GM12865 (cell line): Measurements from ENCODE around the gene TEX11.
A peak's percentile ranks its signal among the peaks of the same experiment; 100 is the strongest.
"Not testable (repeated sequence)": the region's sequence is repeated elsewhere in the genome, so short reads cannot be mapped to it uniquely, and the experiment has no call there.

Experiments used
- DNase-seq: peaks from one replicate; pipeline ENCODE4 v3.0.0; 2010; ENCODE audit warnings: low read depth
- H3K4me3 ChIP-seq: 2 replicates; pipeline ENCODE4 v1.5.1; 2011; ENCODE audit warnings: mild to moderate bottlenecking, low read depth, low read length, control low read depth
- TF ChIP-seq, protein P1 (sequence below): IDR thresholded peaks from 2 replicates; pipeline ENCODE4 v1.5.1; 2011; ENCODE audit warnings: low read length, control low read depth, low read depth, inconsistent platforms; ENCODE audit not compliant: insufficient read depth; ENCODE audit errors: missing control alignments

TEX11 gene

GRCh38 chrX:70672326-70672725 lies 236.2 kb downstream of the TEX11 start:
- H3K4me3 ChIP-seq = no peak overlapping the region
- no peak for DNase-seq
- TF ChIP-seq, protein P1, sequence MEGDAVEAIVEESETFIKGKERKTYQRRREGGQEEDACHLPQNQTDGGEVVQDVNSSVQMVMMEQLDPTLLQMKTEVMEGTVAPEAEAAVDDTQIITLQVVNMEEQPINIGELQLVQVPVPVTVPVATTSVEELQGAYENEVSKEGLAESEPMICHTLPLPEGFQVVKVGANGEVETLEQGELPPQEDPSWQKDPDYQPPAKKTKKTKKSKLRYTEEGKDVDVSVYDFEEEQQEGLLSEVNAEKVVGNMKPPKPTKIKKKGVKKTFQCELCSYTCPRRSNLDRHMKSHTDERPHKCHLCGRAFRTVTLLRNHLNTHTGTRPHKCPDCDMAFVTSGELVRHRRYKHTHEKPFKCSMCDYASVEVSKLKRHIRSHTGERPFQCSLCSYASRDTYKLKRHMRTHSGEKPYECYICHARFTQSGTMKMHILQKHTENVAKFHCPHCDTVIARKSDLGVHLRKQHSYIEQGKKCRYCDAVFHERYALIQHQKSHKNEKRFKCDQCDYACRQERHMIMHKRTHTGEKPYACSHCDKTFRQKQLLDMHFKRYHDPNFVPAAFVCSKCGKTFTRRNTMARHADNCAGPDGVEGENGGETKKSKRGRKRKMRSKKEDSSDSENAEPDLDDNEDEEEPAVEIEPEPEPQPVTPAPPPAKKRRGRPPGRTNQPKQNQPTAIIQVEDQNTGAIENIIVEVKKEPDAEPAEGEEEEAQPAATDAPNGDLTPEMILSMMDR = no peak

GRCh38 chrX:70669120-70669519 lies 239.4 kb downstream of the TEX11 start:
- no peak for DNase-seq
- H3K4me3 ChIP-seq = no peak overlapping the region
- TF ChIP-seq, protein P1 = no peak

GRCh38 chrX:70664726-70665125 lies 243.8 kb downstream of the TEX11 start:
- DNase-seq = peak; percentile 22
- H3K4me3 ChIP-seq = no peak overlapping the region
- TF ChIP-seq, protein P1 = peak; percentile 16

DNA sequence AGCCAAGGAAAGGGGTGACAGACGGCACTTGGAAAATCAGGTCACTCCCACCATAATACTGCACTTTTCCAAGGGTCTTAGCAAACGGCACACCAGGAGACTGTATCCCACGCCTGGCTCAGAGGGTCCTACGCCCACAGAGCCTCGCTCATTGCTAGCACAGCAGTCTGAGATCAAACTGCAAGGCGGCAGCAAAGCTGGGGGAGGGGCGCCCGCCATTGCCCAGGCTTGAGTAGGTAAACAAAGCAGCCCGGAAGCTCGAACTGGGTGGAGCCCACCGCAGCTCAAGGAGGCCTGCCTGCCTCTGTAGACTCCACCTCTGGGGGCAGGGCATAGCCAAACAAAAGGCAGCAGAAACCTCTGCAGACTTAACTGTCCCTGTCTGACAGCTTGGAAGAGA lies 247.4 kb downstream of the TEX11 start:
- H3K4me3 ChIP-seq, DNase-seq: not testable (repeated sequence)

- H3K4me3 ChIP-seq, DNase-seq: not testable (repeated sequence)
Observed at GRCh38 chrX:70657546-70657945, 251.0 kb downstream of the TEX11 start.

DNA sequence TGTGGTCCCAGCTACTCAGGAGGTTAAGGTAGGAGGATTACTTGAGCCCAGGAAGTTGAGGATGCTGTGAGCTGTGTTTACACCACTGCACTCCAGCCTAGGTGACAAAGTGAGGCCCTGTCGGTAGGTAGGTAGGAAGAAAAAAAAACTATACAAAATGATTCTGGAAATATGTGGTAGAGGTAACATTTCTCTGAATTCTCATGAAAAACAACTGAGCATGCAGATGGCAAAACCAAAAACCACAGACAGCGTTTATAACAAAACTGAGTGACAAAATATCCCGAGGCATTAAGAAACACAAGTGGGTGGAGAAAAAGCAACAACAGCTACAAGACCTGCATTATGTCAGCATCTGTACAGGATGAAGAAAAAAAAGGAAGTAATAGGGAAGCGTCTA lies 252.2 kb downstream of the TEX11 start:
- H3K4me3 ChIP-seq = no peak overlapping the region
- DNase-seq = no peak
- TF ChIP-seq, protein P1 = no peak

- DNase-seq, H3K4me3 ChIP-seq: not testable (repeated sequence)
Observed at GRCh38 chrX:70647910-70648309, 260.6 kb downstream of the TEX11 start.

GRCh38 chrX:70636218-70636617 lies 272.3 kb downstream of the TEX11 start:
- no peak for DNase-seq
- TF ChIP-seq, protein P1 = no peak
- no peak overlapping the region for H3K4me3 ChIP-seq

DNA sequence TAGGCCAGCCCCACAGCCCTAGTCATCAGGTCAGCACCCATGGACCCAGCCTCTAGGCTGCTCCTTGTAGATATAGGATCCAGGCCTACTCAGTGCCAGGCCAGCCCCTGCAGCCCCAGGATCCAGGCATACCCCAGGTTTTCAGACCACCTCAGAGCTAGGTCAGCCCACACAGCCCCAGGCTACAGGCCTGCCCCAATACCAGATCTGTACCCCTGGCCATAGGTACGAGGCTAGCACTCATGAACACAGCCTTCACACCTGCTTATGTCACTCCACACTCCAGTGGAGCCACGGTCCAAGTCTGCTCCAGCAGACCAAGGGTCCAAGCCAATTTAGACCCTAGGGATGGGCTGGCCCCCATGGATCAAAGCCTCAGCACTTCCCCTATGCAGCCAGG lies 272.8 kb downstream of the TEX11 start:
- DNase-seq = no peak
- TF ChIP-seq, protein P1 = no peak

More for the DNA sequence above, 272.8 kb downstream of the TEX11 start:
- H3K4me3 ChIP-seq = no peak overlapping the region
